Heart right ventricle (tissue), 16 donors: Measurements from ENCODE around the gene ZFAND6. TPM values are rescaled to one million over a fixed set of nuclear protein-coding genes. Genes with fewer than 3 reads are reported as not detected.
"Not testable (repeated sequence)": the region's sequence is repeated elsewhere in the genome, so short reads cannot be mapped to it uniquely, and the experiment has no call there.

Experiments used
- ATAC-seq, 8 donors: fragments of 200-7000 bp; cut with Tn5 transposase; one replicate each; pipeline ENCODE4 v1.9.1; 2020; ENCODE audit warnings: mild to moderate bottlenecking in 8 of 8, moderate library complexity in 8 of 8, moderate number of reproducible peaks in 1 of 8
- DNase-seq, 2 donors: peaks; one replicate each; pipeline ENCODE4 v3.0.0-alpha.2; 2020
- H3K27ac ChIP-seq, 10 donors: fragments of 200-600 bp; sonication (generic) in 2 of 10; one replicate each; pipeline versions ENCODE4 v1.5.0 to v1.8.0; 2020 to 2022; ENCODE audit warnings: mild to moderate bottlenecking in 3 of 10
- H3K27me3 ChIP-seq, 7 donors: fragments of 200-600 bp; one replicate each; pipeline ENCODE4 v1.8.0; 2021 to 2022; ENCODE audit warnings: mild to moderate bottlenecking in 2 of 7
- H3K36me3 ChIP-seq, 9 donors: fragments of 200-600 bp; sonication (generic) in 1 of 9; one replicate each; pipeline versions ENCODE4 v1.5.0 to v1.8.0; 2020 to 2022; ENCODE audit warnings: mild to moderate bottlenecking in 2 of 9
- H3K4me1 ChIP-seq, 9 donors: fragments of 200-600 bp; sonication (generic) in 1 of 9; one replicate each; pipeline versions ENCODE4 v1.5.0 to v1.8.0; 2020 to 2022; ENCODE audit warnings: mild to moderate bottlenecking in 4 of 9
- H3K4me3 ChIP-seq, 10 donors: fragments of 200-600 bp; sonication (generic) in 2 of 10; one replicate each; pipeline versions ENCODE4 v1.5.0 to v1.8.0; 2020 to 2022; ENCODE audit warnings: mild to moderate bottlenecking in 7 of 10, moderate library complexity in 2 of 10
- H3K9me3 ChIP-seq, 11 donors: fragments of 200-600 bp in 10 of 11; sonication (generic) in 2 of 11; one replicate each; pipeline versions ENCODE4 v1.5.0 to v1.8.0; 2013 to 2022; ENCODE audit warnings: mild to moderate bottlenecking in 2 of 11, control low read depth in 1 of 11, moderate library complexity in 1 of 11
- CTCF ChIP-seq, 9 donors: fragments of 200-600 bp; sonication (generic) in 2 of 9; IDR thresholded peaks; one replicate each; pipeline versions ENCODE4 v1.5.0 to v1.8.0; 2021 to 2022; ENCODE audit warnings: antibody characterized with exemption in 9 of 9, mild to moderate bottlenecking in 5 of 9, moderate library complexity in 1 of 9
- WGBS, 2 donors: extraction: QIAGEN DNeasy Blood & Tissue Kit; methylation state at CpG; one replicate each; pipeline ENCODE4 v1.1.7; 2013; ENCODE audit warnings: inconsistent platforms in 1 of 2; 5-methylcytosine and 5-hydroxymethylcytosine counted together
- intact Hi-C, 10 donors: fragments of 100-400 bp; cut with DNase I; formaldehyde crosslinking; loops; one replicate each; pipeline versions ENCODE4 v1.11.1 to v1.14.2; 2022
- polyA plus RNA-seq, 2 donors: library from polyadenylated mRNA; stranded (reverse); fragments of 200-250 nt; gene quantifications; one replicate each; pipeline ENCODE4 v1.2.3, GENCODE V29; 2013
- total RNA-seq, 10 donors: library from RNA; stranded (reverse); fragmentation: NEBNext Ultra II Directional in 3 of 10; extraction: Animal tissue kit (Norgen Biotek cat#: 25700) in 3 of 10; gene quantifications; one replicate each; pipeline versions ENCODE4 v1.2.1 to v1.2.4, GENCODE V29; 2021 to 2023
- donor health status: Arrhythmogenic right ventricular cardiomyopathy.
- donor health status: ischemic (EF 13 %, LVEDD 7.1; RV severe dilation, severe dysfunction).
- donor health status: healthy with polysubstance abuse.
- donor health status: DM: no; HTN: yes; CAD: no.
- donor health status: DM: no; HTN: no; CAD: no.
- donor health status: ischemic (EF 25% LVEDD 6.9; RV normal size, moderate dysfunction).
- donor health status: ischemic (EF 25% LVEDD 5.7; RV mildly dilated, moderate dysfunction).
- donor health status: healthy.
- donor health status: DM: yes; HTN: yes; CAD: no.
- donor health status: Ischemic cardiomyopathy.
- donor health status: ischemic (EF 35%, LVEDD 5.7; RV mildly dilated, moderate dysfunction).
- donor health status: nonischemic (EF 11% LVEDD 7.7; RV severe dilation, severe dysfunction).
- donor health status: DM: yes; HTN: yes; CAD: no.
- donor health status: PGD.
- donor health status: ischemic (EF 29% LVEDD 5.4; RV normal size, mild dysfunction).
- donor health status: nonischemic (EF 23%, LVEDD 6.1; RV moderate dilation, normal function).

Gene ZFAND6
- total and polyA plus RNA-seq, 12 donors = 34.5 to 89.5 (median 72.7) TPM

- no peak for TF ChIP-seq CTCF (IDR thresholded peaks at IDR 0.05)
- H3K27me3 ChIP-seq = no peaks in the 10 kb centered on the region
- H3K27ac ChIP-seq = no peak overlapping the region
- H3K4me1 ChIP-seq = peaks cover 0 to 45% (median 25%) of the 10 kb centered on the region in 9 donors
- WGBS, 2 donors = 84 to 88% methylated on average over 4 of the region's 4 CpGs
- H3K4me3 ChIP-seq = no peak overlapping the region
- H3K36me3 ChIP-seq = no peaks in the 10 kb centered on the region
- H3K9me3 ChIP-seq = no peaks in the 10 kb centered on the region
- intact Hi-C loops = no loop called here
- no peak for DNase-seq
- no peak for ATAC-seq
Measured at GRCh38 chr15:80095511-80095910, 36.0 kb downstream of the ZFAND6 start.

- WGBS, 2 donors = 58 to 80% methylated on average over 3 of the region's 3 CpGs
- Histone ChIP-seq H3K4me3 (no peak overlapping the region), H3K9me3 (no peaks in the 10 kb centered on the region), H3K27ac (no peak overlapping the region), H3K36me3 (peaks cover 0 to 2% (median 0%) of the 10 kb centered on the region in 9 donors), H3K27me3 (no peaks in the 10 kb centered on the region), H3K4me1 (peaks cover 0 to 45% (median 25%) of the 10 kb centered on the region in 9 donors)
- no peak for ATAC-seq
- intact Hi-C loops = no loop called here
- no peak for TF ChIP-seq CTCF (IDR thresholded peaks at IDR 0.05)
- no peak for DNase-seq
Measured at GRCh38 chr15:80095969-80096368, 36.5 kb downstream of the ZFAND6 start.

DNA sequence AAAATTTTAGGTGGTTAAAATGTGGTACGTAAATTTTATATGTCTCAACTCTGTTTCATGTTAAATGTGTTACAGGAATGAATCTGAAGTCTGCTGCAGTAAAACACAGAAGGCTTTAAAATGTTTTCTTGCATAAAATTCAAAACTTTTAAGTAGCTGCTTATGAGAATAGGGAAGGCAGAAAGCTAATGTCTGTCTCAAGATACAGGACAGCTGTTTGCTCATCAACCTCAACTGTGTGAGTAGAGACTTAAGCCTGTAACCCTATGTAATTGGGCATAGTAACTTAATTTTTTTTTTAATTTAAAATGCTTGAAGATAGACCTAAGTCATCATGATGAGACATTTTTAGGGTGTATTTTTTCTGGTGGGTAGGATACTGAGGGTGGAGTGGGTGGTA is 38.9 kb downstream of the ZFAND6 start:
- no peak for ATAC-seq
- 98 to 100% methylated on average over 1 of the region's 1 CpG for WGBS, 2 donors
- H3K27ac ChIP-seq = no peak overlapping the region

DNA sequence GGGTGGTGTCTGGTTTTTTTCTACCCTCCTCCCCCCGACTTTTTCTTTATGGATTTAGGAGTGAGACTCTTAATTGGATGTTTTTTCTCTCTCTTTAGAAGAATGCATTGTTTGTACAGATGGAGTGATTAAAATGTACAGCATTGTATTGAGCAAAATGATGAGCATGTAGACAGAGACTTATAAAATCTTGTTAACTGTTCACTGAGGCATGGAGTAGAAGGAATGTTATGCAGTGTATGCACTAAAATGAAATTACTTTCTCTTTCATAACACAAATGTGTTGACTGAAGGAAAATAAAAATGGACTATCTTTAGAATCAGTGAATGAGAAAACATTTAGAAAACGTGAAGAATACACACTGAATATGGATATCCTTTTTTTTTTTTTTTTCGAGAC is 39.8 kb downstream of the ZFAND6 start:
- intact Hi-C loops = loop anchor here in 1 of 10 donors (2.0 kb wide), 1 partner anchor 14 kb away; no protein-coding TSS in a partner anchor

More for the DNA sequence above, 38.9 kb downstream of the ZFAND6 start:
- H3K9me3 ChIP-seq = no peaks in the 10 kb centered on the region
- DNase-seq = no peak
- intact Hi-C loops = loop anchor here in 1 of 10 donors (2.0 kb wide), 1 partner anchor 14 kb away; no protein-coding TSS in a partner anchor
- no peaks in the 10 kb centered on the region for H3K27me3 ChIP-seq
- peaks cover 0 to 5% (median 0%) of the 10 kb centered on the region in 9 donors for H3K36me3 ChIP-seq
- no peak overlapping the region for H3K4me3 ChIP-seq
- no peak for TF ChIP-seq CTCF (IDR thresholded peaks at IDR 0.05)
- peaks cover 0 to 45% (median 25%) of the 10 kb centered on the region in 9 donors for H3K4me1 ChIP-seq

GRCh38 chr15:80099662-80100061 is 40.2 kb downstream of the ZFAND6 start:
- H3K36me3 ChIP-seq, H3K4me3 ChIP-seq, ATAC-seq, H3K9me3 ChIP-seq, H3K27ac ChIP-seq, H3K27me3 ChIP-seq, DNase-seq: not testable (repeated sequence)
- intact Hi-C loops = loop anchor here in 1 of 10 donors (2.0 kb wide), 1 partner anchor 13 kb away; no protein-coding TSS in a partner anchor
- WGBS, 2 donors = 91 to 95% methylated on average over 6 of the region's 6 CpGs
- H3K4me1 ChIP-seq = peaks cover 0 to 33% (median 19%) of the 10 kb centered on the region in 9 donors

More for the DNA sequence above, 39.8 kb downstream of the ZFAND6 start:
- no peak for DNase-seq
- WGBS, 2 donors = 70 to 80% methylated on average over 3 of the region's 3 CpGs
- Histone ChIP-seq H3K27me3 (no peaks in the 10 kb centered on the region), H3K4me3 (no peak overlapping the region), H3K27ac (no peak overlapping the region), H3K9me3 (no peaks in the 10 kb centered on the region), H3K36me3 (peaks cover 0 to 8% (median 0%) of the 10 kb centered on the region in 9 donors), H3K4me1 (peaks cover 0 to 37% (median 23%) of the 10 kb centered on the region in 9 donors)
- no peak for TF ChIP-seq CTCF (IDR thresholded peaks at IDR 0.05)
- ATAC-seq = no peak
